Neural cell (in vitro differentiated cells): ENCODE data around the gene ACACA. TPM values are rescaled to one million over a fixed set of nuclear protein-coding genes. Genes with fewer than 3 reads are reported as not detected.

Experiments
- H2AFZ ChIP-seq: fragments of 200-600, 300-800 bp; sonication (generic), shearing (Covaris generic); 2 replicates; pipeline ENCODE4 v1.6.0; 2014; ENCODE audit warnings: low read depth, mild to moderate bottlenecking, antibody characterized with exemption, low read length, moderate library complexity
- H3F3A ChIP-seq: fragments of 200-600 bp; shearing (Covaris generic); 2 replicates; pipeline ENCODE4 v1.6.1; 2016; ENCODE audit warnings: mild to moderate bottlenecking, moderate library complexity, mixed read lengths, antibody characterized with exemption, low read length; ENCODE audit not compliant: insufficient read depth, poor library complexity, severe bottlenecking
- H3K27ac ChIP-seq: fragments of 200-600, 300-800 bp; sonication (generic), shearing (Covaris generic); 2 replicates; pipeline ENCODE4 v1.5.1; 2014; ENCODE audit warnings: mild to moderate bottlenecking, low read length, moderate library complexity
- H3K27me3 ChIP-seq: fragments of 300-800, 200-600 bp; sonication (generic), shearing (Covaris generic); 2 replicates; pipeline ENCODE4 v1.6.0; 2014; ENCODE audit warnings: mild to moderate bottlenecking, low read depth, low read length, moderate library complexity; ENCODE audit not compliant: insufficient read depth
- H3K36me3 ChIP-seq: fragments of 300-800, 200-600 bp; sonication (generic), shearing (Covaris generic); 2 replicates; pipeline ENCODE4 v1.5.1; 2014; ENCODE audit warnings: mild to moderate bottlenecking, antibody characterized with exemption, low read length, moderate library complexity; ENCODE audit not compliant: insufficient read depth
- H3K4me2 ChIP-seq: fragments of 300-800, 200-600 bp; sonication (generic), shearing (Covaris generic); 2 replicates; pipeline ENCODE4 v1.6.0; 2014; ENCODE audit warnings: mild to moderate bottlenecking, low read length
- H3K4me3 ChIP-seq: fragments of 300-800, 200-600 bp; sonication (generic), shearing (Covaris generic); 2 replicates; pipeline ENCODE4 v1.5.1; 2014; ENCODE audit warnings: mild to moderate bottlenecking, low read length, moderate library complexity
- H3K79me2 ChIP-seq: fragments of 200-600 bp; shearing (Covaris generic); replicated peaks from 2 replicates; pipeline ENCODE4 v1.6.0; 2014; ENCODE audit warnings: mild to moderate bottlenecking, low read length, moderate library complexity; ENCODE audit not compliant: insufficient read depth
- H3K9ac ChIP-seq: fragments of 300-800, 200-600 bp; sonication (generic), shearing (Covaris generic); 2 replicates; pipeline ENCODE4 v1.6.1; 2016; ENCODE audit warnings: mild to moderate bottlenecking, low read length, mixed read lengths
- H3K9me2 ChIP-seq: fragments of 200-600 bp; shearing (Covaris generic); 2 replicates; pipeline ENCODE4 v1.6.1; 2016; ENCODE audit warnings: mild to moderate bottlenecking, low read length, mixed read lengths; ENCODE audit not compliant: insufficient read depth
- H3K9me3 ChIP-seq: fragments of 200-600, 300-800 bp; sonication (generic), shearing (Covaris generic); 2 replicates; pipeline ENCODE4 v1.6.1; 2016; ENCODE audit warnings: mild to moderate bottlenecking, mixed run types, low read length, moderate library complexity, mixed read lengths
- H4K20me1 ChIP-seq: fragments of 200-600 bp; shearing (Covaris generic); 2 replicates; pipeline ENCODE4 v1.6.1; 2016; ENCODE audit warnings: mild to moderate bottlenecking, mixed run types; ENCODE audit not compliant: insufficient read depth
- CTCF ChIP-seq: fragments of 450-650 bp; IDR thresholded peaks from 2 replicates; pipeline ENCODE4 v1.5.1; 2014; ENCODE audit warnings: antibody characterized with exemption, mild to moderate bottlenecking, moderate library complexity; ENCODE audit not compliant: poor library complexity, severe bottlenecking
- EP300 ChIP-seq: fragments of 450-650 bp; conservative IDR thresholded peaks from 2 replicates; pipeline ENCODE4 v1.6.1; 2014; ENCODE audit warnings: antibody characterized with exemption, mild to moderate bottlenecking, moderate library complexity; ENCODE audit not compliant: poor library complexity, severe bottlenecking
- EZH2 ChIP-seq: fragments of 200-600, 300-800 bp; shearing (Covaris generic), sonication (generic); IDR thresholded peaks from 2 replicates; pipeline ENCODE4 v1.6.1; 2014; ENCODE audit warnings: antibody characterized with exemption, low read length, borderline replicate concordance, mild to moderate bottlenecking; ENCODE audit not compliant: insufficient read depth, poor library complexity, severe bottlenecking
- MXI1 ChIP-seq: fragments of 450-650 bp; conservative IDR thresholded peaks from 2 replicates; pipeline ENCODE4 v1.6.1; 2014; ENCODE audit warnings: antibody characterized with exemption, mild to moderate bottlenecking; ENCODE audit not compliant: poor library complexity, severe bottlenecking
- POLR2AphosphoS5 ChIP-seq: IDR thresholded peaks from 2 replicates; pipeline ENCODE4 v1.6.1; 2012
- RAD21 ChIP-seq: fragments of 450-650 bp; conservative IDR thresholded peaks from 2 replicates; pipeline ENCODE4 v1.6.1; 2014; ENCODE audit warnings: antibody characterized with exemption, mild to moderate bottlenecking, moderate library complexity
- REST ChIP-seq: IDR thresholded peaks from 2 replicates; pipeline ENCODE4 v1.6.1; 2012; ENCODE audit warnings: borderline replicate concordance
- SMC3 ChIP-seq: fragments of 450-650 bp; conservative IDR thresholded peaks from 2 replicates; pipeline ENCODE4 v1.6.1; 2014; ENCODE audit warnings: antibody characterized with exemption, mild to moderate bottlenecking, moderate library complexity; ENCODE audit not compliant: poor library complexity
- TAF1 ChIP-seq: IDR thresholded peaks from 2 replicates; pipeline ENCODE4 v1.6.1; 2012; ENCODE audit warnings: low read depth
- polyA plus RNA-seq: library from polyadenylated mRNA; depleted of rRNA; stranded (reverse); fragments of >200 nt; gene quantifications from 2 replicates; pipeline ENCODE4 v1.2.3, GENCODE V29; 2014

Gene ACACA
- polyA plus RNA-seq, 1 donor from 2014 or later: 38.4 TPM

GRCh38 chr17:37164057-37164456, 242.6 kb downstream of the ACACA start:
- Histone ChIP-seq H3K79me2 (no peaks in the 10 kb centered on the region), H3K4me2 (no peak overlapping the region), H3K9me3 (no peaks in the 10 kb centered on the region), H3K9me2 (no peaks in the 10 kb centered on the region), H3K27me3 (no peaks in the 10 kb centered on the region), H4K20me1 (no peaks in the 10 kb centered on the region), H3K4me3 (no peak overlapping the region), H3F3A (no peaks in the 10 kb centered on the region), H2AFZ (no peak overlapping the region), H3K36me3 (no peaks in the 10 kb centered on the region), H3K27ac (no peak overlapping the region), H3K9ac (no peak overlapping the region)
- TF ChIP-seq CTCF: no peak
- no peak for TF ChIP-seq EZH2
- TF ChIP-seq POLR2AphosphoS5: no peak
- no peak for TF ChIP-seq TAF1
- no peak for TF ChIP-seq EP300
- TF ChIP-seq REST: no peak
- TF ChIP-seq RAD21: no peak
- no peak for TF ChIP-seq SMC3
- TF ChIP-seq MXI1: no peak

- Histone ChIP-seq H3K36me3 (no peaks in the 10 kb centered on the region), H3K9me2 (no peaks in the 10 kb centered on the region), H3K4me3 (no peak overlapping the region), H3F3A (no peaks in the 10 kb centered on the region), H3K9me3 (no peaks in the 10 kb centered on the region), H3K27me3 (no peaks in the 10 kb centered on the region), H2AFZ (no peak overlapping the region), H3K27ac (no peak overlapping the region), H3K9ac (no peak overlapping the region), H3K79me2 (no peaks in the 10 kb centered on the region), H3K4me2 (no peak overlapping the region), H4K20me1 (no peaks in the 10 kb centered on the region)
- TF ChIP-seq EZH2 (no peak), TAF1 (no peak), MXI1 (no peak), REST (no peak), CTCF (no peak), EP300 (no peak), SMC3 (no peak)
Observed at GRCh38 chr17:37162800-37163199, 243.8 kb downstream of the ACACA start.
